PC-9 (cell line): ENCODE results near the gene CAB39L. TPM values are rescaled to one million over a fixed set of nuclear protein-coding genes. Genes with fewer than 3 reads are reported as not detected.

Source experiments
- BruUV-seq: library from RNA; stranded (reverse); fragments of 400-500 nt; replicated peaks from 2 replicates; lab custom pipeline; 2021; lab: Mats Ljungman, UMichigan
- CTCF ChIA-PET: fragments of 300-600 bp; sonication (Branson Sonifier 250); formaldehyde crosslinking; loops from one replicate; lab custom pipeline; 2022; ENCODE audit warnings: antibody characterized with exemption; lab: Charles Lee
- POLR2A ChIA-PET: fragments of 300-600 bp; sonication (Branson Sonifier 250); formaldehyde crosslinking; loops from one replicate; lab custom pipeline; 2022; ENCODE audit warnings: antibody characterized with exemption; ENCODE audit not compliant: unreplicated experiment; lab: Charles Lee
- DNase-seq, 2 experiments: peaks; one replicate each; pipeline versions ENCODE4 v3.0.0 to v3.0.0-alpha.2; 2015 to 2022; ENCODE audit warnings: mixed read lengths in 1 of 2
- H2AFZ ChIP-seq: fragments of 200-600 bp; sonication (generic); 2 replicates; pipeline ENCODE4 v1.8.1; 2017; ENCODE audit warnings: antibody characterized with exemption
- H3F3A ChIP-seq: fragments of 200-600 bp; sonication (generic); 2 replicates; pipeline ENCODE4 v1.8.1; 2017; ENCODE audit warnings: antibody characterized with exemption, mild to moderate bottlenecking, low read depth; ENCODE audit not compliant: insufficient read depth
- H3K27ac ChIP-seq: fragments of 200-600 bp; sonication (generic); 2 replicates; pipeline ENCODE4 v1.6.1; 2016; ENCODE audit warnings: mixed run types
- H3K27me3 ChIP-seq: fragments of 200-600 bp; sonication (generic); 2 replicates; pipeline ENCODE4 v1.6.1; 2016; ENCODE audit warnings: low read depth, mixed run types; ENCODE audit not compliant: insufficient read depth
- H3K36me3 ChIP-seq: fragments of 200-600 bp; sonication (generic); 2 replicates; pipeline ENCODE4 v1.6.1; 2016; ENCODE audit warnings: low read depth, mixed run types
- H3K4me1 ChIP-seq: fragments of 200-600 bp; sonication (generic); replicated peaks from 2 replicates; pipeline ENCODE4 v1.6.1; 2016; ENCODE audit warnings: mixed run types; ENCODE audit not compliant: insufficient read depth
- H3K4me2 ChIP-seq: fragments of 200-600 bp; sonication (generic); 2 replicates; pipeline ENCODE4 v1.6.1; 2017; ENCODE audit warnings: mixed run types
- H3K4me3 ChIP-seq: fragments of 200-600 bp; sonication (generic); 2 replicates; pipeline ENCODE4 v1.6.1; 2016; ENCODE audit warnings: mixed run types
- H3K79me2 ChIP-seq: fragments of 200-600 bp; sonication (generic); 2 replicates; pipeline ENCODE4 v1.6.1; 2017; ENCODE audit warnings: low read depth, mixed run types
- H3K9me2 ChIP-seq: fragments of 200-600 bp; sonication (generic); 2 replicates; pipeline ENCODE4 v1.8.1; 2017; ENCODE audit warnings: mild to moderate bottlenecking; ENCODE audit not compliant: insufficient read depth
- H3K9me3 ChIP-seq: fragments of 200-600 bp; sonication (generic); 2 replicates; pipeline ENCODE4 v1.8.1; 2016; ENCODE audit warnings: low read depth; ENCODE audit not compliant: insufficient read depth
- H4K20me1 ChIP-seq: fragments of 200-600 bp; sonication (generic); 2 replicates; pipeline ENCODE4 v1.8.1; 2017; ENCODE audit not compliant: insufficient read depth
- EZH2 ChIP-seq: fragments of 200-600 bp; sonication (generic); IDR thresholded peaks from 2 replicates; pipeline ENCODE4 v1.8.0; 2017; ENCODE audit warnings: antibody characterized with exemption, low read depth
- intact Hi-C: fragments of 100-400 bp; cut with micrococcal nuclease; formaldehyde crosslinking; loops from one replicate; pipeline ENCODE4 v1.10.0; 2022; ENCODE audit not compliant: unreplicated experiment
- total RNA-seq: library from RNA; stranded (reverse); gene quantifications from 2 replicates; pipeline ENCODE4 v1.2.3, GENCODE V29; 2021
- TF ChIP-seq, protein P1 (sequence below): fragments of 200-600 bp; sonication (generic); conservative IDR thresholded peaks from 2 replicates; pipeline ENCODE4 v1.6.1; 2017; ENCODE audit warnings: mixed run types, antibody characterized with exemption, mild to moderate bottlenecking, moderate library complexity

Gene CAB39L
- total RNA-seq, 1 experiment from 2014 or later, result 10.7 TPM

GRCh38 chr13:49395451-49395865 is 48.4 kb downstream of the CAB39L start:
- no peak for TF ChIP-seq EZH2
- TF ChIP-seq, protein P1, sequence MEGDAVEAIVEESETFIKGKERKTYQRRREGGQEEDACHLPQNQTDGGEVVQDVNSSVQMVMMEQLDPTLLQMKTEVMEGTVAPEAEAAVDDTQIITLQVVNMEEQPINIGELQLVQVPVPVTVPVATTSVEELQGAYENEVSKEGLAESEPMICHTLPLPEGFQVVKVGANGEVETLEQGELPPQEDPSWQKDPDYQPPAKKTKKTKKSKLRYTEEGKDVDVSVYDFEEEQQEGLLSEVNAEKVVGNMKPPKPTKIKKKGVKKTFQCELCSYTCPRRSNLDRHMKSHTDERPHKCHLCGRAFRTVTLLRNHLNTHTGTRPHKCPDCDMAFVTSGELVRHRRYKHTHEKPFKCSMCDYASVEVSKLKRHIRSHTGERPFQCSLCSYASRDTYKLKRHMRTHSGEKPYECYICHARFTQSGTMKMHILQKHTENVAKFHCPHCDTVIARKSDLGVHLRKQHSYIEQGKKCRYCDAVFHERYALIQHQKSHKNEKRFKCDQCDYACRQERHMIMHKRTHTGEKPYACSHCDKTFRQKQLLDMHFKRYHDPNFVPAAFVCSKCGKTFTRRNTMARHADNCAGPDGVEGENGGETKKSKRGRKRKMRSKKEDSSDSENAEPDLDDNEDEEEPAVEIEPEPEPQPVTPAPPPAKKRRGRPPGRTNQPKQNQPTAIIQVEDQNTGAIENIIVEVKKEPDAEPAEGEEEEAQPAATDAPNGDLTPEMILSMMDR, result no peak
- ChIA-PET POLR2A (no interaction called here), CTCF (no interaction called here)
- Histone ChIP-seq H3K79me2 (peaks cover 6% of the 10 kb centered on the region; the same call in 1 of the 2 replicates), H4K20me1 (no peaks in the 10 kb centered on the region), H3K27me3 (no peaks in the 10 kb centered on the region), H3K9me3 (no peaks in the 10 kb centered on the region; the same call in 1 of the 2 replicates), H3K36me3 (no peaks in the 10 kb centered on the region), H3K4me2 (no peak overlapping the region), H2AFZ (no peak overlapping the region), H3K4me1 (peaks cover 20% of the 10 kb centered on the region), H3F3A (peaks cover 10% of the 10 kb centered on the region; the same call in 1 of the 2 replicates), H3K27ac (no peak overlapping the region), H3K9me2 (no peaks in the 10 kb centered on the region), H3K4me3 (no peak overlapping the region)
- BruUV-seq, result no TSS peak
- intact Hi-C loops, result no loop called here
- no peak for DNase-seq

- Histone ChIP-seq H3K4me1 (peaks cover 6% of the 10 kb centered on the region; the same call in 1 of the 2 replicates), H3K9me3 (no peaks in the 10 kb centered on the region; the same call in 1 of the 2 replicates), H4K20me1 (no peaks in the 10 kb centered on the region), H3K79me2 (no peaks in the 10 kb centered on the region), H2AFZ (no peak overlapping the region), H3F3A (no peaks in the 10 kb centered on the region), H3K27me3 (no peaks in the 10 kb centered on the region), H3K36me3 (no peaks in the 10 kb centered on the region; the same call in 1 of the 2 replicates), H3K27ac (no peak overlapping the region), H3K4me3 (no peak overlapping the region), H3K9me2 (no peaks in the 10 kb centered on the region), H3K4me2 (no peak overlapping the region)
- CTCF ChIA-PET, result no interaction called here
- TF ChIP-seq EZH2, result no peak
- TF ChIP-seq, protein P1, result no peak
- intact Hi-C loops, result no loop called here
- POLR2A ChIA-PET, result interaction anchor here (0.8 kb wide), 1 partner anchor 29 kb away, joined by 6 read pairs; no protein-coding TSS in a partner anchor
- DNase-seq, result no peak
- no TSS peak for BruUV-seq
Observed at GRCh38 chr13:49388091-49388635, 55.7 kb downstream of the CAB39L start.

DNA sequence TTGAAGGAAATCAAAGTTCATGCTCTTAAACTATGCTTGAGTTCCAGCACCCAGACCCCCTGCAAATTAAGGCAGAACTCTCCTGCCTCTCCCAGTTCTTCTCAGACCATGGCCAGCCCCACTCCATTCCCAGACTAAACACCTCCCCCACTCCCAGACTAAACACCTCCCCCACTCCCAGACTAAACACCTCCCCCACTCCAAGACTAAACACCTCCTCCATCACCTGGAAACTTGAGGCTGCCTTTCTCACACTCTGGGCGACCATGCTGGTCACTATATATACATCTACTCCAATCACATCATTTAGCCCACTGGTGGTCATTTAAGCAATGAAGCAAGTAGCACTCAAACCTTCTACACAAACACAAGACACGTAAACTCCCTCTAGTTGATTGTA is 57.2 kb downstream of the CAB39L start:
- BruUV-seq, result no TSS peak
- Histone ChIP-seq H3F3A (no peaks in the 10 kb centered on the region), H3K4me1 (peaks cover 6% of the 10 kb centered on the region; the same call in 1 of the 2 replicates), H3K27ac (no peak overlapping the region), H3K27me3 (no peaks in the 10 kb centered on the region), H3K4me2 (no peak overlapping the region), H3K4me3 (no peak overlapping the region), H3K9me3 (no peaks in the 10 kb centered on the region; the same call in 1 of the 2 replicates), H2AFZ (no peak overlapping the region), H3K9me2 (no peaks in the 10 kb centered on the region), H3K79me2 (no peaks in the 10 kb centered on the region), H4K20me1 (no peaks in the 10 kb centered on the region), H3K36me3 (no peaks in the 10 kb centered on the region; the same call in 1 of the 2 replicates)
- POLR2A ChIA-PET, result no interaction called here
- no peak for DNase-seq
- TF ChIP-seq, protein P1, result no peak
- TF ChIP-seq EZH2, result no peak
- intact Hi-C loops, result no loop called here
- CTCF ChIA-PET, result interaction anchor here (0.5 kb wide), 1 partner anchor 406 kb away, joined by 13 read pairs; no protein-coding TSS in a partner anchor
